Measurements from ENCODE around the gene TBC1D7. TPM values are rescaled to one million over a fixed set of nuclear protein-coding genes. Genes with fewer than 3 reads are reported as not detected.
A peak's percentile ranks its signal among the peaks of the same experiment; 100 is the strongest.

TBC1D7 gene
- total RNA-seq, 1 experiment from 2014 or later, result 18.5 TPM

- no peak overlapping the region for H3K4me3 ChIP-seq (ENCODE audit: low read length)
- ATAC-seq, result peak; percentile 90
- POLR2A ChIA-PET (ENCODE audit: unreplicated experiment), result interaction anchor here (1.0 kb wide), 1 partner anchor 25 kb away, joined by 8 read pairs; the partner anchor contains the start of gene TBC1D7
- H3F3A ChIP-seq (ENCODE audit: low read length, unreplicated experiment), result no peaks in the 10 kb centered on the region
- no peaks in the 10 kb centered on the region for H4K20me1 ChIP-seq (ENCODE audit: low read length)
- no peaks in the 10 kb centered on the region for H3K79me2 ChIP-seq (ENCODE audit: low read length)
- H3K4me1 ChIP-seq (ENCODE audit: insufficient read depth, low read length), result peaks cover 16% of the 10 kb centered on the region
- H3K27me3 ChIP-seq (ENCODE audit: low read length), result no peaks in the 10 kb centered on the region
- TF ChIP-seq CTCF (conservative IDR thresholded peaks at IDR 0.05; ENCODE audit: low read depth, low read length), result no peak
- TF ChIP-seq EZH2 (IDR thresholded peaks at IDR 0.05; ENCODE audit: low read length, unreplicated experiment), result no peak
- peaks cover 9% of the 10 kb centered on the region; the same call in 1 of the 2 replicates for H3K36me3 ChIP-seq (ENCODE audit: low read depth, low read length)
- H3K9ac ChIP-seq (ENCODE audit: low read length), result no peak overlapping the region
- peak; percentile 95 for DNase-seq
- H2AFZ ChIP-seq (ENCODE audit: low read length), result no peak overlapping the region
- intact Hi-C loops (cut with micrococcal nuclease), result loop anchor here (2.0 kb wide), 1 partner anchor 26 kb away; the partner anchor contains the start of gene TBC1D7
- CTCF ChIA-PET, result interaction anchor here (0.5 to 1.0 kb wide), 2 partner anchors 108 to 185 kb away, joined by 3 to 4 read pairs; no protein-coding TSS in a partner anchor
- BruUV-seq (replicated peaks), result no TSS peak
- H3K4me2 ChIP-seq (ENCODE audit: low read length), result peak overlapping the region; percentile 17
- H3K9me3 ChIP-seq (ENCODE audit: low read length), result no peaks in the 10 kb centered on the region
- no peaks in the 10 kb centered on the region for H3K9me2 ChIP-seq (replicated peaks; ENCODE audit: low read length)
- H3K27ac ChIP-seq (ENCODE audit: low read length), result peak overlapping the region; percentile 34
Measured at GRCh38 chr6:13302751-13303667, 25.3 kb downstream of the TBC1D7 start.

- H3K4me3 ChIP-seq (ENCODE audit: low read length), result no peak overlapping the region
- no peaks in the 10 kb centered on the region for H3K9me2 ChIP-seq (replicated peaks; ENCODE audit: low read length)
- H3K79me2 ChIP-seq (ENCODE audit: low read length), result no peaks in the 10 kb centered on the region
- no peaks in the 10 kb centered on the region for H3F3A ChIP-seq (ENCODE audit: low read length, unreplicated experiment)
- H4K20me1 ChIP-seq (ENCODE audit: low read length), result no peaks in the 10 kb centered on the region
- no peak overlapping the region for H3K9ac ChIP-seq (ENCODE audit: low read length)
- H2AFZ ChIP-seq (ENCODE audit: low read length), result no peak overlapping the region
- H3K9me3 ChIP-seq (ENCODE audit: low read length), result no peaks in the 10 kb centered on the region
- TF ChIP-seq EZH2 (IDR thresholded peaks at IDR 0.05; ENCODE audit: low read length, unreplicated experiment) (no peak), CTCF (conservative IDR thresholded peaks at IDR 0.05; ENCODE audit: low read depth, low read length) (no peak)
- POLR2A ChIA-PET (ENCODE audit: unreplicated experiment), result interaction anchor here (1.0 kb wide), 1 partner anchor 26 kb away, joined by 8 read pairs; the partner anchor contains the start of gene TBC1D7
- peak overlapping the region; percentile 34 for H3K27ac ChIP-seq (ENCODE audit: low read length)
- CTCF ChIA-PET, result interaction anchor here (1.0 kb wide), 1 partner anchor 107 kb away, joined by 3 read pairs; no protein-coding TSS in a partner anchor
- peaks cover 16% of the 10 kb centered on the region for H3K4me1 ChIP-seq (ENCODE audit: insufficient read depth, low read length)
- intact Hi-C loops (cut with micrococcal nuclease), result loop anchor here (2.0 kb wide), 1 partner anchor 27 kb away; the partner anchor contains the start of gene TBC1D7
- H3K27me3 ChIP-seq (ENCODE audit: low read length), result no peaks in the 10 kb centered on the region
- peaks cover 9% of the 10 kb centered on the region; the same call in 1 of the 2 replicates for H3K36me3 ChIP-seq (ENCODE audit: low read depth, low read length)
- DNase-seq (no peak), ATAC-seq (no peak)
- peak overlapping the region; percentile 17; the same call in 1 of the 2 replicates for H3K4me2 ChIP-seq (ENCODE audit: low read length)
- no TSS peak for BruUV-seq (replicated peaks)
Measured at GRCh38 chr6:13302291-13302690, 26.0 kb downstream of the TBC1D7 start.

Measured in PC-3 (cell line).